Measurements from ENCODE around the gene CAPRIN1. TPM values are rescaled to one million over a fixed set of nuclear protein-coding genes. Genes with fewer than 3 reads are reported as not detected.
A peak's percentile ranks its signal among the peaks of the same experiment; 100 is the strongest.

CAPRIN1 gene
- total RNA-seq, 1 experiment from 2014 or later: 1,470 TPM

- Histone ChIP-seq H3K27me3 (replicated peaks; ENCODE audit: insufficient read depth, low read depth, low read length, poor library complexity) (no peaks in the 10 kb centered on the region), H3K4me1 (ENCODE audit: insufficient read depth, low read length, poor library complexity, severe bottlenecking) (peaks cover 74% of the 10 kb centered on the region), H3K36me3 (ENCODE audit: insufficient read depth, low read length, poor library complexity, severe bottlenecking) (peaks cover 97% of the 10 kb centered on the region), H3K27ac (ENCODE audit: low read depth, low read length, poor library complexity, severe bottlenecking) (peak overlapping the region; percentile 67), H3K9me3 (ENCODE audit: low read depth, low read length, poor library complexity, severe bottlenecking) (no peaks in the 10 kb centered on the region), H3K4me3 (ENCODE audit: low read depth, low read length, poor library complexity, severe bottlenecking) (no peak overlapping the region)
- ChIA-PET CTCF (interaction anchor here (1.4 kb wide), 1 partner anchor 87 kb away, joined by 3 read pairs; no protein-coding TSS in a partner anchor), POLR2A (ENCODE audit: low non-redundant PET) (interaction anchor here (0.5 to 1.0 kb wide), 4 partner anchors 13 to 30 kb away, joined by 3 to 16 read pairs (median 4); no protein-coding TSS in a partner anchor)
- intact Hi-C loops (cut with micrococcal nuclease; ENCODE audit: unreplicated experiment): no loop called here
- TF ChIP-seq, protein P1, sequence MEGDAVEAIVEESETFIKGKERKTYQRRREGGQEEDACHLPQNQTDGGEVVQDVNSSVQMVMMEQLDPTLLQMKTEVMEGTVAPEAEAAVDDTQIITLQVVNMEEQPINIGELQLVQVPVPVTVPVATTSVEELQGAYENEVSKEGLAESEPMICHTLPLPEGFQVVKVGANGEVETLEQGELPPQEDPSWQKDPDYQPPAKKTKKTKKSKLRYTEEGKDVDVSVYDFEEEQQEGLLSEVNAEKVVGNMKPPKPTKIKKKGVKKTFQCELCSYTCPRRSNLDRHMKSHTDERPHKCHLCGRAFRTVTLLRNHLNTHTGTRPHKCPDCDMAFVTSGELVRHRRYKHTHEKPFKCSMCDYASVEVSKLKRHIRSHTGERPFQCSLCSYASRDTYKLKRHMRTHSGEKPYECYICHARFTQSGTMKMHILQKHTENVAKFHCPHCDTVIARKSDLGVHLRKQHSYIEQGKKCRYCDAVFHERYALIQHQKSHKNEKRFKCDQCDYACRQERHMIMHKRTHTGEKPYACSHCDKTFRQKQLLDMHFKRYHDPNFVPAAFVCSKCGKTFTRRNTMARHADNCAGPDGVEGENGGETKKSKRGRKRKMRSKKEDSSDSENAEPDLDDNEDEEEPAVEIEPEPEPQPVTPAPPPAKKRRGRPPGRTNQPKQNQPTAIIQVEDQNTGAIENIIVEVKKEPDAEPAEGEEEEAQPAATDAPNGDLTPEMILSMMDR (conservative IDR thresholded peaks at IDR 0.05; ENCODE audit: low read depth, low read length): no peak
- TF ChIP-seq EZH2 (IDR thresholded peaks at IDR 0.05; ENCODE audit: borderline replicate concordance, low read depth, low read length, poor library complexity, severe bottlenecking): no peak
- DNase-seq (ENCODE audit: low spot score): peak; percentile 93
- BruUV-seq (replicated peaks): no TSS peak
Observed at GRCh38 chr11:34075178-34075820, 23.8 kb downstream of the CAPRIN1 start.

DNA sequence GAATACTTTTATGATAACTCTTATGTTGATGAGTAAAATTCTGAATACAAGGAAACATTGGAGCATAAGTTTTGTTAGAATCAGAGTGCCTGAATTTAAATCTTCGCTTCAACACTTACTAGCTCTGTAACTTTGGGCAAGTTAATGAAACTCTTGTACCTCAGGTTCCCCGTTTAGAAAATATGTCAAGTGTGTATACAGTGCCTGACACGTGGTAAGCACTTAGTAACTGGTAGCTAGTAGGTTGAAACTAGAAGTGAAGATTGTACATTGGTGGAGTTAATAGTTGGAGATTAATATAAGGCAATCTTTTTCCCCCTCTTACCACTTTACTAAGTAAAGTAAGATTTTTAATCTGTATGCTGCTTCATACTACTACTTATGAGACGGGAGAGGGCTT is 29.1 kb downstream of the CAPRIN1 start:
- H3K9me3 ChIP-seq (ENCODE audit: low read depth, low read length, poor library complexity, severe bottlenecking): no peaks in the 10 kb centered on the region
- ChIA-PET POLR2A (ENCODE audit: low non-redundant PET) (interaction anchor here (0.7 kb wide), 1 partner anchor 17 kb away, joined by 8 read pairs; no protein-coding TSS in a partner anchor), CTCF (interaction anchor here (0.7 to 0.8 kb wide), 2 partner anchors 84 to 93 kb away, joined by 3 to 4 read pairs; no protein-coding TSS in a partner anchor)
- TF ChIP-seq, protein P1 (conservative IDR thresholded peaks at IDR 0.05; ENCODE audit: low read depth, low read length): no peak
- no peak for TF ChIP-seq EZH2 (IDR thresholded peaks at IDR 0.05; ENCODE audit: borderline replicate concordance, low read depth, low read length, poor library complexity, severe bottlenecking)
- no peaks in the 10 kb centered on the region for H3K27me3 ChIP-seq (replicated peaks; ENCODE audit: insufficient read depth, low read depth, low read length, poor library complexity)
- no peak overlapping the region for H3K4me3 ChIP-seq (ENCODE audit: low read depth, low read length, poor library complexity, severe bottlenecking)
- peaks cover 22% of the 10 kb centered on the region for H3K4me1 ChIP-seq (ENCODE audit: insufficient read depth, low read length, poor library complexity, severe bottlenecking)
- H3K36me3 ChIP-seq (ENCODE audit: insufficient read depth, low read length, poor library complexity, severe bottlenecking): peaks cover 100% of the 10 kb centered on the region
- BruUV-seq (replicated peaks): TSS peak; percentile 0
- no peak for DNase-seq (ENCODE audit: low spot score)
- H3K27ac ChIP-seq (ENCODE audit: low read depth, low read length, poor library complexity, severe bottlenecking): peak overlapping the region; percentile 3
- intact Hi-C loops (cut with micrococcal nuclease; ENCODE audit: unreplicated experiment): no loop called here

DNA sequence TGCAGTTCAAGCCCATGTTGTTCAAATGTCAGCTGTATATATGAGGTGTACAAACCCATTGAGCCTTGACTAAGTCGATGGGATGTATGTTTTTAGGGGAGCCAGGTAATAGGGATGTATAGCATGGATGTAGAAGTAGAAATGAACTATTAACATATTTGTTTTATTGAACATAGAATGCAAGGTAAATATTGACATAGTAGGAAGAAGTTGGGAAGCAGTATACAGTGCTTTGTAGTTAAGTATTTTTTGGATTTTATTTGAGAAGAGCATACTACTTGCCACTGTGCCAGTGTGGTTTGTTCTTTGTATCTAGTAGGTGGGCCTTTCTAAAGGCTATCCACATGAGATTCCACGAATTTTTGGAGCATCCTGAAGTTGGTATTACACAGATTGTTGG is 33.1 kb downstream of the CAPRIN1 start:
- no peaks in the 10 kb centered on the region for H3K9me3 ChIP-seq (ENCODE audit: low read depth, low read length, poor library complexity, severe bottlenecking)
- POLR2A ChIA-PET (ENCODE audit: low non-redundant PET): interaction anchor here (0.6 kb wide), 1 partner anchor 155 kb away, joined by 3 read pairs; no protein-coding TSS in a partner anchor
- no peaks in the 10 kb centered on the region for H3K27me3 ChIP-seq (replicated peaks; ENCODE audit: insufficient read depth, low read depth, low read length, poor library complexity)
- intact Hi-C loops (cut with micrococcal nuclease; ENCODE audit: unreplicated experiment): no loop called here
- H3K4me1 ChIP-seq (ENCODE audit: insufficient read depth, low read length, poor library complexity, severe bottlenecking): peaks cover 5% of the 10 kb centered on the region
- BruUV-seq (replicated peaks): no TSS peak
- CTCF ChIA-PET: no interaction called here
- H3K4me3 ChIP-seq (ENCODE audit: low read depth, low read length, poor library complexity, severe bottlenecking): no peak overlapping the region
- peaks cover 100% of the 10 kb centered on the region for H3K36me3 ChIP-seq (ENCODE audit: insufficient read depth, low read length, poor library complexity, severe bottlenecking)
- DNase-seq (ENCODE audit: low spot score): no peak
- no peak for TF ChIP-seq EZH2 (IDR thresholded peaks at IDR 0.05; ENCODE audit: borderline replicate concordance, low read depth, low read length, poor library complexity, severe bottlenecking)
- no peak overlapping the region for H3K27ac ChIP-seq (ENCODE audit: low read depth, low read length, poor library complexity, severe bottlenecking)
